HCT116 (cell line): ENCODE results near the gene TPX2. TPM values are rescaled to one million over a fixed set of nuclear protein-coding genes. Genes with fewer than 3 reads are reported as not detected.

Source experiments
- ATAC-seq: fragments of 200-7000 bp; cut with Tn5 transposase; 2 replicates; pipeline ENCODE4 v1.9.1; 2020; ENCODE audit warnings: mild to moderate bottlenecking, moderate library complexity
- BruUV-seq: library from RNA; stranded (reverse); fragments of 400-500 nt; replicated peaks from 2 replicates; lab custom pipeline; 2021; lab: Mats Ljungman, UMichigan
- CTCF ChIA-PET: fragments of 300-600 bp; sonication (Branson Sonifier 250); formaldehyde crosslinking; loops from one replicate; lab custom pipeline; 2021; ENCODE audit warnings: antibody characterized with exemption; lab: Charles Lee
- POLR2A ChIA-PET: fragments of 300-600, 350-600 bp; sonication (Branson Sonifier 250); formaldehyde crosslinking; loops from one replicate; lab custom pipeline; 2021; ENCODE audit warnings: antibody characterized with exemption; lab: Charles Lee
- RAD21 ChIA-PET, 2 experiments: fragments of 300-600 bp; sonication (Branson Sonifier 250); formaldehyde crosslinking; loops; one replicate each; lab custom pipeline; 2023; ENCODE audit warnings: low total read pairs in 2 of 2; ENCODE audit not compliant: uncharacterized antibody in 2 of 2, unreplicated experiment in 2 of 2, low non-redundant PET in 1 of 2; lab: Charles Lee
- DNase-seq: peaks from one replicate; pipeline ENCODE4 v3.0.0-alpha.2; 2010; ENCODE audit warnings: low read depth, low spot score
- H2AFZ ChIP-seq: fragments of 200-600 bp; shearing (Covaris generic), sonication (generic); 2 replicates; pipeline ENCODE4 v1.6.1; 2017; ENCODE audit warnings: low read depth, mixed run types, mixed read lengths, antibody characterized with exemption, low read length; ENCODE audit not compliant: poor library complexity, severe bottlenecking
- H3K27ac ChIP-seq: 2 replicates; pipeline ENCODE4 v1.5.1; 2012; ENCODE audit warnings: low read depth, low read length
- H3K27me3 ChIP-seq: fragments of 200-600 bp; sonication (generic); 2 replicates; pipeline ENCODE4 v1.6.1; 2016; ENCODE audit warnings: mixed run types, low read length, mixed read lengths; ENCODE audit not compliant: insufficient read depth
- H3K36me3 ChIP-seq, 2 experiments: fragments of 200-500 bp in 1 of 2; fragments of 200-600 bp in 1 of 2; sonication (Bioruptor generic) in 1 of 2; sonication (generic) in 1 of 2; 2 replicates each; pipeline versions ENCODE4 v1.5.1 to v1.6.1; 2014 to 2016; ENCODE audit warnings: low read length in 2 of 2, inconsistent platforms in 1 of 2, mixed read lengths in 1 of 2, mixed run types in 1 of 2; ENCODE audit not compliant: insufficient read depth in 2 of 2, control insufficient read depth in 1 of 2
- H3K4me1 ChIP-seq, 2 experiments: fragments of 200-600 bp in 1 of 2; sonication (generic) in 1 of 2; 2 replicates each; pipeline versions ENCODE4 v1.5.1 to v1.6.1; 2012 to 2017; ENCODE audit warnings: low read length in 2 of 2, inconsistent platforms in 1 of 2, mild to moderate bottlenecking in 1 of 2, mixed read lengths in 1 of 2, mixed run types in 1 of 2, moderate library complexity in 1 of 2; ENCODE audit not compliant: insufficient read depth in 2 of 2, control insufficient read depth in 1 of 2
- H3K4me2 ChIP-seq: fragments of 200-600 bp; sonication (generic); 2 replicates; pipeline ENCODE4 v1.6.1; 2017; ENCODE audit warnings: mixed run types, low read length, mixed read lengths
- H3K4me3 ChIP-seq, 2 experiments: fragments of 200-600 bp in 1 of 2; sonication (generic) in 1 of 2; replicated peaks in 1 of 2; 2 replicates each; pipeline ENCODE4 v1.5.1; 2011 to 2016; ENCODE audit warnings: low read length in 2 of 2, control low read depth in 1 of 2, low read depth in 1 of 2, mild to moderate bottlenecking in 1 of 2, mixed read lengths in 1 of 2, mixed run types in 1 of 2
- H3K79me2 ChIP-seq: fragments of 200-600 bp; sonication (generic); 2 replicates; pipeline ENCODE4 v1.6.1; 2017; ENCODE audit warnings: mild to moderate bottlenecking, mixed run types, low read length, moderate library complexity, mixed read lengths; ENCODE audit not compliant: insufficient read depth
- H3K9ac ChIP-seq: fragments of 200-600 bp; sonication (generic); 2 replicates; pipeline ENCODE4 v1.6.1; 2016; ENCODE audit warnings: low read length, mixed read lengths
- H3K9me2 ChIP-seq: fragments of 200-600 bp; sonication (generic), shearing (Covaris generic); 2 replicates; pipeline ENCODE4 v1.6.1; 2017; ENCODE audit warnings: mixed run types, mild to moderate bottlenecking, moderate library complexity; ENCODE audit not compliant: insufficient read depth
- H3K9me3 ChIP-seq, 2 experiments: fragments of 200-500 bp in 1 of 2; fragments of 200-600 bp in 1 of 2; sonication (Bioruptor generic) in 1 of 2; sonication (generic) in 1 of 2; 2 replicates each; pipeline ENCODE4 v1.6.1; 2014 to 2017; ENCODE audit warnings: low read length in 2 of 2, mixed read lengths in 2 of 2, inconsistent platforms in 1 of 2, low read depth in 1 of 2, mild to moderate bottlenecking in 1 of 2, mixed run types in 1 of 2, moderate library complexity in 1 of 2; ENCODE audit not compliant: control insufficient read depth in 1 of 2, insufficient read depth in 1 of 2
- H4K20me1 ChIP-seq: fragments of 200-600 bp; sonication (generic), shearing (Covaris generic); 2 replicates; pipeline ENCODE4 v1.6.1; 2017; ENCODE audit warnings: mixed run types, mild to moderate bottlenecking, moderate library complexity; ENCODE audit not compliant: insufficient read depth
- CBX3 ChIP-seq: IDR thresholded peaks from 2 replicates; pipeline ENCODE4 v1.6.1; 2012; ENCODE audit warnings: low read depth
- CEBPB ChIP-seq: IDR thresholded peaks from 2 replicates; pipeline ENCODE4 v1.6.1; 2012; ENCODE audit warnings: low read depth
- CTCF ChIP-seq, 3 experiments: fragments of 200-600 bp in 1 of 3; sonication (generic) in 1 of 3; IDR thresholded peaks in 2 of 3; conservative IDR thresholded peaks in 1 of 3; 2 replicates each; pipeline ENCODE4 v1.5.1; 2012 to 2017; ENCODE audit warnings: low read depth in 2 of 3, low read length in 2 of 3, antibody characterized with exemption in 1 of 3, borderline replicate concordance in 1 of 3, control low read depth in 1 of 3, mild to moderate bottlenecking in 1 of 3, mixed read lengths in 1 of 3, mixed run types in 1 of 3, moderate library complexity in 1 of 3; ENCODE audit not compliant: insufficient read depth in 1 of 3
- EGR1 ChIP-seq: IDR thresholded peaks from 2 replicates; pipeline ENCODE4 v1.6.1; 2012; ENCODE audit warnings: low read depth
- EZH2 ChIP-seq: fragments of 200-600 bp; sonication (generic); IDR thresholded peaks from 2 replicates; pipeline ENCODE4 v1.6.1; 2017; ENCODE audit warnings: antibody characterized with exemption, mixed run types
- EZH2phosphoT487 ChIP-seq: fragments of 200-600 bp; IDR thresholded peaks from 2 replicates; pipeline ENCODE4 v1.6.1; 2018; ENCODE audit warnings: antibody characterized with exemption, borderline replicate concordance
- FOSL1 ChIP-seq: IDR thresholded peaks from 2 replicates; pipeline ENCODE4 v1.6.1; 2012; ENCODE audit warnings: low read depth
- JUND ChIP-seq: IDR thresholded peaks from 2 replicates; pipeline ENCODE4 v1.6.1; 2012
- MAX ChIP-seq: IDR thresholded peaks from 2 replicates; pipeline ENCODE4 v1.6.1; 2012
- POLR2A ChIP-seq: IDR thresholded peaks from 2 replicates; pipeline ENCODE4 v1.7.0; 2011; ENCODE audit warnings: borderline replicate concordance; ENCODE audit not compliant: insufficient read depth, insufficient read length; ENCODE audit errors: extremely low read depth
- RAD21 ChIP-seq: IDR thresholded peaks from 2 replicates; pipeline ENCODE4 v1.6.1; 2012; ENCODE audit warnings: low read depth, mild to moderate bottlenecking
- REST ChIP-seq: IDR thresholded peaks from 2 replicates; pipeline ENCODE4 v1.6.1; 2012; ENCODE audit warnings: low read depth
- SP1 ChIP-seq: IDR thresholded peaks from 2 replicates; pipeline ENCODE4 v1.6.1; 2012; ENCODE audit warnings: low read depth
- SRF ChIP-seq: IDR thresholded peaks from 2 replicates; pipeline ENCODE4 v1.6.1; 2012; ENCODE audit warnings: low read depth
- TCF7L2 ChIP-seq: IDR thresholded peaks from 2 replicates; pipeline ENCODE4 v1.7.0; 2011; ENCODE audit warnings: borderline replicate concordance, inconsistent platforms; ENCODE audit not compliant: insufficient read depth, insufficient read length; ENCODE audit errors: extremely low read depth
- ZBTB33 ChIP-seq: IDR thresholded peaks from 2 replicates; pipeline ENCODE4 v1.6.1; 2011; ENCODE audit warnings: mild to moderate bottlenecking, low read length, moderate library complexity; ENCODE audit not compliant: insufficient replicate concordance; ENCODE audit errors: extremely low read depth
- ZFX ChIP-seq: fragments of 450-650 bp; IDR thresholded peaks from 2 replicates; pipeline ENCODE4 v1.6.1; 2017
- ZNF274 ChIP-seq: fragments of 200-500 bp; sonication (Bioruptor generic); IDR thresholded peaks from 2 replicates; pipeline ENCODE4 v1.6.1; 2014; ENCODE audit warnings: mild to moderate bottlenecking, low read depth, low read length, inconsistent platforms
- intact Hi-C: fragments of 100-400 bp; cut with micrococcal nuclease; formaldehyde crosslinking; loops from 2 replicates; pipeline ENCODE4 v1.10.0; 2022
- total RNA-seq: library from RNA; stranded (reverse); gene quantifications from one replicate; pipeline ENCODE4 v1.2.1, GENCODE V29; 2021; ENCODE audit not compliant: unreplicated experiment

Gene TPX2
- total RNA-seq, 1 experiment from 2014 or later: 163 TPM

- peaks cover 100% of the 10 kb centered on the region for H3K79me2 ChIP-seq
- H3K9me2 ChIP-seq: no peaks in the 10 kb centered on the region
- no peaks in the 10 kb centered on the region for H4K20me1 ChIP-seq
- no peaks in the 10 kb centered on the region for H3K9me3 ChIP-seq
- CTCF ChIA-PET: interaction anchor here (0.7 to 2.0 kb wide), 5 partner anchors 28 to 139 kb away, joined by 3 to 10 read pairs (median 3); no protein-coding TSS in a partner anchor
- peak overlapping the region; percentile 59 for H3K9ac ChIP-seq
- H3K27ac ChIP-seq: peak overlapping the region; percentile 81
- H3K4me3 ChIP-seq: peak overlapping the region in 1 of 2 experiments; percentile 15; a peak in 2 of 4 replicates
- ATAC-seq: peak; percentile 77
- POLR2A ChIA-PET: interaction anchor here (0.9 to 2.3 kb wide), 10 partner anchors 9 to 92 kb away, joined by 3 to 15 read pairs (median 4); partner anchors contain the start of genes BCL2L1 and ID1
- H3K4me1 ChIP-seq: peaks cover 88 to 99% of the 10 kb centered on the region in 2 experiments
- peak; percentile 84 for DNase-seq
- H3K36me3 ChIP-seq: peaks cover 9 to 49% of the 10 kb centered on the region in 2 experiments; a peak in 3 of 4 replicates
- no peaks in the 10 kb centered on the region for H3K27me3 ChIP-seq
- H3K4me2 ChIP-seq: peak overlapping the region; percentile 63
- TSS peak; percentile 55 for BruUV-seq
- intact Hi-C loops: loop anchor here (1.0 kb wide), 1 partner anchor 27 kb away; no protein-coding TSS in a partner anchor
- H2AFZ ChIP-seq: no peak overlapping the region
- RAD21 ChIA-PET: interaction anchor here in 1 of 2 experiments (0.5 kb wide), 1 partner anchor 21 kb away, joined by 3 read pairs; no protein-coding TSS in a partner anchor
- TF ChIP-seq REST (no peak), POLR2A (no peak), ZNF274 (no peak), CEBPB (peak; percentile 96), SP1 (peak; percentile 99), ZBTB33 (no peak), EZH2phosphoT487 (no peak), ZFX (no peak), RAD21 (no peak; the same call in 1 of the 2 replicates), EZH2 (no peak), MAX (no peak; the same call in none of the 2 replicates), SRF (no peak), JUND (peak; percentile 88), CTCF (IDR thresholded peaks at IDR 0.05 in 2 of 3, conservative IDR thresholded peaks at IDR 0.05 in 1 of 3; ENCODE audit: borderline replicate concordance in 1 of 3, insufficient read depth in 1 of 3, low read depth in 2 of 3, low read length in 2 of 3) (no peak), FOSL1 (peak; percentile 92), CBX3 (peak; percentile 82; the same call in 1 of the 2 replicates), TCF7L2 (peak; percentile 38), EGR1 (no peak)
Measured at GRCh38 chr20:31695849-31696804, 43.0 kb upstream of the TPX2 start.
